ENCODE results near the gene ESYT1.

ESYT1 gene

DNA sequence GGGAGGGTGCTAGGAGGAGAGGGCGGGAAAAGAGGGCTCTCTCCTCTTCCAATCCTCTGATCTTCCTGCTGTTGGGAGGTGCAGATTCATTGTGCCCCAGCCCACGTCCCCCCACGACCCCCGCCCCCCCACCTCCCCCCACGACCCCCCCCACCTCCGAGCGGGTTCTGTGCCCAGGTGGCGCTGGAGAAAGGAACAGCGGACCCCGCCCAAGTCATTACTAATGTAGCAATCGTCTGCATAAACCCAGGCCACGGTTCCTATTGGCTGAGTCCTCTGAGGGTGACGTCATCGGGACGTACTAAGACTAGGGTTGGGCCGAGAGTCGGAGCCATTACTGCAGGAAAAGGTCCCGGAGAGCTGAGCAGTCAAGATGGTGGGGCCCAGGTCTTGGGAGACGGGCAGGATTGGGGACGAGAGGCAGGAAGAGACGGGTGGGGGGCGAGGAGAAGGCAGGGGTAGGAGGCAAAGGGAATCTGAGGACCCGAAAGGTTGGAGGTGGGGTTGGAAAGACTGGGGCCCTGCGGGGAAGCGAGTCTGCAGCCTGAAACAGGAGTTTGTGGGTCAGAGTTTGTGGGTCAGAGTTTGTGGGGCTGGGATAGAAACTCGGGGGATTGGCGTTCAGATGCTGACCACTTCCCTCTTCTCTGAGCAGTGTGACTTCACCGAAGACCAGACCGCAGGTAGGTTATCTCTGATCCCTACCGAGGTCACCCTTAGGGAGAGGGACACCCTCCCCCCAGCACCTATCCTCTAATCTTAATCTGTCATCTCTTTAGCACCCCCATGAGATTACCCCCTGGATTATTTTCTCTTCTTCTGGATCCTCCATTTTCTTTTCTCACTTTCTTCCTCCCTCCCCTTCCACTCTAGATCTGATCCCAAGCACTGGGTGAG, 30.2 kb downstream of the ESYT1 start, which contains the start of gene MYL6:
TSS of gene MYL6 (plus strand) at position 331 of the 897 bp plus-strand sequence. CDS start at position 374, 43 bp downstream.
- FAIRE-seq = no peak

DNA sequence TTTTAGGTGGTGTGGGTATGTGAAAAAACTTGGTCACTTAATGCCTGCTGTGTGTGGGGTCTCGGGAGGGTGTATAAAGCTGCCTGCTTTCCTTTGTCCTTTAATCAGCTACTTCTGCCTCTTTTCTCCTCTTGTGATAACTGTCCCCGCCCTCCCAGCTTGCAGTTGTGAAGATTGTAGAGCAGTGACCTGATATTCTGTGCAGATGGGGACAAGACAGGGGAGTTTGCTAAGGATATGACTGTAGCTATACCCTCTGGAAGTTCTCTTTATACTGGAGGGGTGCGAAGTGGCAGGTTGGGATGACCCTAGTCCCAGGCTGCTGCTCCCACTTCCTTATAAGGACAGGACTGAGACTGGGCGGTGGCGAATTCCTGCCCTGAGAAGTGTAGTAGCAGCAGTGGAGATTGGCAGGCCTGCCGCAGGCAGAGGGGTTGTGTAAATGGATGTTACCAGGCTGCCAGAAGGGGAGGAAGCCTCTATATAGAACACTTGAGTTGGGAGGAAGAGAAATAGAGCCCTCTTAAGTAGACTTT, 30.9 kb downstream of the ESYT1 start:
- FAIRE-seq = no peak

DNA sequence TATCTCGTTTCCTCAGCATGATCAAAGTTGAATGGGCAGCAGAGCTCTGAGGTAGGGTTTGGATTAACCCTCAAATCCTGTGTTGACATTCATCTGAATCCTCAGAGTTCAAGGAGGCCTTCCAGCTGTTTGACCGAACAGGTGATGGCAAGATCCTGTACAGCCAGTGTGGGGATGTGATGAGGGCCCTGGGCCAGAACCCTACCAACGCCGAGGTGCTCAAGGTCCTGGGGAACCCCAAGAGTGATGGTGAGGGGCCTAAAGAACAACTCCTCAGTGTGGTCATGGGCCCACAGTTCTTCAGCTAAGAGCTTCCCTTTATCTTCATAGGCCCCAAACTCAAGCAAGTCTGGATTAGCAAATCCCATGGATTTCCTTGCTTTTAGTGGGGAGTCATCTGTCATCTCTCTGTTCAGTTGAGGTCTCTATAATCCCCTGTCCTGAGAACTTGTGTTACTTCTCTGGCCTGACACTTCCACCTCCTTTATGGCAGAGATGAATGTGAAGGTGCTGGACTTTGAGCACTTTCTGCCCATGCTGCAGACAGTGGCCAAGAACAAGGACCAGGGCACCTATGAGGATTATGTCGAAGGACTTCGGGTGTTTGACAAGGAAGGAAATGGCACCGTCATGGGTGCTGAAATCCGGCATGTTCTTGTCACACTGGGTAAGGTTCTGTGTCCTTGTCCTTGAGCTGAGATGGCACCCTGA, 31.6 kb downstream of the ESYT1 start:
- FAIRE-seq = no peak

DNA sequence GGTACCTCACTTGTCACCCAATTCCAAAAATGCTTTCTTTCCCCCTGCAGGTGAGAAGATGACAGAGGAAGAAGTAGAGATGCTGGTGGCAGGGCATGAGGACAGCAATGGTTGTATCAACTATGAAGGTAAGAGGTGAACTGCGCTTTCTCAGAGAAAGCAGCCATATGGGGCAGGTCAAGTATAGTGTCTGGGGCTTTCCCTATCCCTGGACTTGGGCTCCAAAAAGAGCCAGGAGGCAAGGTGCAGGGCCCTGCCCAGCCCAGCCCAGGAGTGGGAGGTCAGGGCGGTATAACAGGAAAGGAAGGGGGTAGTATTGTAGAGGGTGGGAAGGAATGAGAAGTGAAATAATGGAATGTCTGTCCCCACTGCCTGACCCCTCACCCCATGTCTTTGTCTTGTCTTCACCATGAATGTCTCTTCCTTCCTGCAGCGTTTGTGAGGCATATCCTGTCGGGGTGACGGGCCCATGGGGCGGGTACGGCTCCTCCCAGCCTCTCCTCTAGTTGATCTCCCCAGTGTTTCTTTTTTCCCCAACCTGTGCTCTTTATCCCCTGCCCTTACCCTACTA, 32.2 kb downstream of the ESYT1 start:
- FAIRE-seq = no peak

DNA sequence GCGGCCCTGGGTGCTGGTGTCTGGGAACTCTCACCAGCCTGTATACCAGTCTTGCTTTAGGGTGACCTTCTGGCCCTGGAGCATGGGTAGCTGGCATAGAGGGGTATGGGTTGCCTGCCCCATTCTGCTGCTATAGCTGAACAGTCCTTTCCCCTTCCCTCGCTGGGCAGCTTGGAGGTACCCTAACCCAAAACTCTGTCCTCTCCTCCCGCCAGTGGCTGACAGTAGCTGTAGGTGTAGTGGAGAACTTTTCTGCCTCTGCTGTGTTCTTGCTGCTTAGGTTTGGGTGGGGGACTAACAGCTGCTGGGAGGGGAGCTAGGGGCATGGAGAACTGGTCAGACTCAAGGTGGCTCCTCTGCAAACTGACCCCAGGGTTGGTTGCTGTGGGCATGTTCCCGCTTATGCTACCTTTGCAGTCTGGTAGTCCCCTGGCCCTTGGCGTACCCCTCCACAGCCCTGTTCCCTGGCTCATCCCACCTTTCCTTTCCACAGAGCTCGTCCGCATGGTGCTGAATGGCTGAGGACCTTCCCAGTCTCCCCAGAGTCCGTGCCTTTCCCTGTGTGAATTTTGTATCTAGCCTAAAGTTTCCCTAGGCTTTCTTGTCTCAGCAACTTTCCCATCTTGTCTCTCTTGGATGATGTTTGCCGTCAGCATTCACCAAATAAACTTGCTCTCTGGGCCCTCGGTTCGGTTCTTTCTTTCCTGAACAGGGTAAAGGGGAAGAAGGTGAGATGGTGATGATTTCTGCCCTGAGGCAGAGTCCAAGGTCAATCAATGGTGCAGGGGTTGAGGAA, 33.0 kb downstream of the ESYT1 start:
- FAIRE-seq = no peak

DNA sequence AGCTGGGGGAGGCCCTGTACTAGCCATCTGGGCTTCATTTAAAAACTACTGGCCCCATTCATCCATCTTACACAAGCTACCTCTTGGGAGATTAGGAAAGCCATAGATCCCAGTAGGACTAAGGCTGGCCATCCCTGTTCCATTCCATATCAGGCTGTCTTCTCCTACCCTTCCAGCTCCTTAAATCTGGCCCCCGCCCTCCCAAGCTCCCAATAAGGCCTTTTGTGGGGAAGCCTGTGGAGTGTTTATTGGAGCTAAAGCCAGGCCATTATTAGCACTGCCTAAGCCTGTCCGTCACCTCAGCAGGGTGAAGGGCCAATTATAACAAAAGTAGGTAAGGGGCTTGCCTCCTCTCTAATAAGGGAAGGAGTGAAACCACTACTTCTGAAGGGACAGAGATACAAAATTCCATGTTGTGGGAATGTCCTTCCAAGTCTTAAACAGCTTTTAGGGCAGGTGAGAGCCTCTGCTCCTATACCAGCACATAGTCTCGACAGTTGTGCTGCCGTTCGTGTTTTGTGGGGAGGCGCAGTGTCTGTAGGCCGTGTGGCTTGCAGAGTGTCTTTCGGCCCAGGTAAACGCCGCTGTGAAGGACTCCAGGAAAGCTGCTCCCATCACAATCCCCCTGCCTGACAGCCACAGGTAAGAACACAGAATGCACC, 33.8 kb downstream of the ESYT1 start:
- no peak for FAIRE-seq

DNA sequence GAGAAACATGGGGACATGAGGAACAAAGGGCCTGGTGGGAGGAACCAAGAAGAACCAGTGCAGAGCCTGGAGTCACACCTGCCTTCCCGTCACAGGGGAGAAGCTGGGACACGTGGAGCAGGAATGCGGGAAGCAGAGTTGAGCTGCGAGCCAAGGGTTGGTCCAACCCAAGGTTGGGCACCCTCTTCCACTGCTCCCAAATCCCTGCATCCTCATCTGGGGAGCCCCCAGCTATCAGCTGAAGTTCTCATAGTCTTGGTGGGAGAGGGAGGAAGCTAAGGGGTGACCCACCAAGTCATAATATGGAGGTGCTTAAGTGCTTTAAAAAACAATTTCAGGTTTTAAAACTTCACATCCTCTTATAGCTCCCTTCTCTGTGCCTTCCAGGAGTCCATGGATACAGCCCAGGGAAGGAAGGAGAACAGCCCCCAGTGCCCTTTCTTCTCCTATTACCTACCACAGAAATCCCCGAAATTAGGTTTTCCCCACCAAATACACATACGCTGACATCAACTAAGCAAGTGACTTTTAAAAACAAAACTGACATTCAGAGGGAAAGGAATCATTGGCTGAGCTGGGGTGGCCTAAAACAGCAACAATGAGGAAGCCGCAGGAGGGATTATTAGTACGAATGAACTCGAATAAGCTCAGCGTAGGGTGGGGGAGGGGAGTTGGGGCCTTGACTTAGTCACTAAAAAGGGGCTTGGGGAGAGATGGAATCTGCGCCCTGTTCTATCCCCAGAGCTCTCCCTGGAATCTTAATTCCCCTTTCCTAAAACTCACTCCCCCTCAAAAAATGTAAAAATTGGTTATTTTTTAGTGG, 34.6 kb downstream of the ESYT1 start:
- no peak for FAIRE-seq

DNA sequence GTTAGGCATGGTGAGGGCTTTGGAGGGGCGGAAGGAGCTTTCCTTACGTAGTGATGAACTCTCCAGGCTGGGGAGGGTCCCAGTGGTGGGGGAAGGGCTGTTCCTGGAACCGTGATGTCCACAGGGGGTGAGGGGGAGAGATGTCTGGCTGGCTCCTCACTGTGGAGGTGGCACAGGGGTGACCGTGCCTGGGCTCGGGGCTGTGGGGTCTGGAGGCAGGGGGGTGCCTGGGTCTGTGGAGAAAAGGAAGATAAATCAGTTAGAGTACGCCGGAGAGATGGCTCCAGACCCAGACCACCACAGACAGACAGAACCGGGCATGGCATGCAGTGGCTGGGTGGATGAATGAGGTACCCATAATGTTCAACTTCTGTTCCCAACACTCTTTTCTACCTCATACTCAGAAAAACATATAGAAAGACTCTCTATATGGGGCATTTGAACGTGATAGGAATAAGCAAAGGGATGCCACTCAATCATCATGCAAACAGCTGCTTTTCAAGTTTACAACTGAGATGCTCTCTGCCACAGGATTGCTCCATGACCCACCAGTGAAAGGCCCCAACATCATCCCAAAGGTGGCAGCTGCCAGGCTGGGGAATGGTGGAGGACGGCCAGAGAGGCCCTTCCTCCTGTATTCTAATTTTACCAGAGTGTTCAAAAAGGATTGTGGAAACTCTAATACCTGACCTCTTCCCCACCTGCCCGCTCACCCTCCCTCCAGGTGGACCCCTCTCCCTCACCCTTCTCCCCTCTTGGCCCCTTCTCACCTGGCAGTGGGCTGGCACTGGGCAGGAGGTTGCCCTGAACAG, 35.7 kb downstream of the ESYT1 start:
- no peak for FAIRE-seq

DNA sequence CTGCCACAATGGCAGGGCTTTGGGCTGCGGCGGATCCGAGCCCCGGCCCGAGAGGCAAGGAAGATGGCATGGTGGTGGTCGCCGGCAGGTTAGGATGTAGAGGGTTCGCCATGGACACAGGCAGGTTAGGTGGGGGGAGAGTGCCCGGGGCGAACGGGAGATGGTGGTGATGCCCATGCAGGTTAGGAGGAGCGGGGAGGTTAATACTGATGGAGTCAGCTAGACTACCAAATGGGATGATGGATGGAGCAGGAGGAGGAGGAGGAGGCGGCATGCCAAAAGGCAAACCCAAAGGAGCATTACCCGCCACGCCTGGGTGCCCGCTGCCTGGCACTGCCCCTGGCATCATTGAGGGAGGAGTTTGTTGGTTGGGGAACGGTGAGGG, 36.3 kb downstream of the ESYT1 start:
- FAIRE-seq = no peak

DNA sequence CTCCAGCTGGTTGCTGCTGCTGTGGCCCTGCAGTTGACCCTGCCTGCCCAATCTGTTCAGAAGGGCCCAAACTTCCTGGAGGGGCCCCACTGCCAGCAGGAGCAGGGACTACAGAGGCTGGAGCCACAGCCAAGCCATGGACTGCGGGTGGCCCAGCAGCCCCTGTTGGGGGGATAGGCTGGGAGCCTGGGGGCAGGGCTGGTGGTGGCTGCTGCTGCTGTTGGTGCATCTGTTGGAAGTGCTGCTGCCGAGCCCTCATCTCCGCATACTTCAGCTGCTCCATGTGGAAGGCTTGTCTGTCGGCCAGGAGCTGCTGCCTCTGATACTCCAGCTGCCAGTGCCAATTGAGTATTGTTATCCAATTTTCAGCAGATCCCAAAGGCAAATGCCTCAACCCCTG, 37.3 kb downstream of the ESYT1 start:
- no peak for FAIRE-seq

DNA sequence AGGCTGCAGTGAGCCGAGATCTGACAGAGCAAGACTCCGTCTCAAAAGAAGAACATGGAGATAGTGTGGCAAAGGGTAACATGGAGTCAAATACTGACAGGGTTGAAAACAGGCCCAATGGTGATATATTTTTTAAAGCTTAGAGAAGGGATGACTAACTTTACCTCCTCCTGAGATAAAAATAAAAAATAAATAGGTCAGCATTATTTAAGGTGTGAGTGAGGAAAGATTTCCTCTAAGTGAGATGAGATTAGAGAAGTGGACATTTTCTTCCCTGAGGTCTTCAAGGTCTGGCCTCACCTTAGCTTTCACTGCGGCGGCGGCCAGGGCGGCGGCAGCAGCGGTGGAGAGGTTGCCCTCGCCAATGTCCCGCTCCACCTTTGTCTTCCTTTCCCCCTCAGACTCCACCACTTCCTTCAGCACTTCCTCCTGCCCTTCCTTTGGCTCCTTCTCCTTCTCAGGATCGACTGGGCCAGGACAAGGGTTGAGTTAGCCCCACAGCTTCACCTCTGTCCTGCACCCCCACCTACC, 41.2 kb downstream of the ESYT1 start:
- FAIRE-seq = no peak

DNA sequence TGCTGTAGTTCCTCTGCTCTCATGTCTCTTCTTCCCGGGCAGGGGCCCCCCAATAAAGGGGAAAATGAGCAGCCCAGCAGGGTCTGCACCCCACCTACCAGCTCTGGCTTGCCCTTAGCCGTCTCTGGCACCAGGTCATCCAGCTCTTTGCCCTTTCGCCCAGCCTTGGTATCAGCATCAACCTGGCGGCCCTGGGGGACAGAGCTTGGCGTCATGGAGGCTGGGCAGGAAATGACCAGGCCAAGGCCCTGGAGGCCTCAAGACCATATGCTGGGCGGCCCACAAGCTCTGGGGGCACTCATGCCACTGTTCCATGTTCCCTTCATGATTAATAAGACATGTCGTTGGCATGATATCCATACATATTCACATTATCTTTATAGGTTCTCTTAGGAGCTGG, 44.8 kb downstream of the ESYT1 start:
- FAIRE-seq = no peak

DNA sequence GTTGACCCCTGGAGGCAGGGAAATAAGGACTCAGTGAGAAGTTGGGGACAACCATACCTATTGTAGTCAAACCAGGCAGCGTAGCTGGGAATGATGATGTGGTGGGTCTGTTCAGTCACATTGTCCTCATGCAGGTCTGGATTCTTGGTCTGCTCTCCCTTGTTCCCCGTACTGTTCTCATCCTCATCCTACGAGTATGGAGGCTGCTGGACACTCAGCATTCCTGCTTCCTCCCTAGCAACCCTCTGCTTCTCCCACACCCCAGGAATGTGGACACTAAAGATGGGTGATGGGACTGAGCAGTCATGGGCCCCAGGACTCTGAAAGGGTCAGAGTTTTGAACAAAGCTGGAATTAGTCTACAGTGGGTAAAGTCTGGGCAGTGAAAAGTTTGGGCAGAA, 50.3 kb downstream of the ESYT1 start:
- no peak for FAIRE-seq

DNA sequence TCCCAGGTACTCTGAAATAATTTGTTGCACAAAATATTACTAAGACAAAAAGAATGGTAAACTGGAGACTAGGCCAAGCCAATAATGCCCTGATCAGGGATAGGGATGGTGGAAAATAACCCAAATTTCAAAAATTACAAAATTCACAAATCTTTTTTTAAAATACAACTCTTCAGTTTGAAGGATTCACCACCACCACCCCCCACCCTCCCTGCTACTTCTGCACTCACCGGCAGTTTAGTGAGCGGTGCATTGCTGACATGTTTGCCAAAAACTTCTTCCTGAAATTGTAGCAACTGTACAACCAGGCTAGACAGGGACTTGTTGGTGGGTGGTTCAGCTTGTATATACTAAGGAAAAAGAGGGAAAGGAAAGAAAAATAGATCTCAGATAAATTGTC, 58.9 kb downstream of the ESYT1 start:
- no peak for FAIRE-seq

DNA sequence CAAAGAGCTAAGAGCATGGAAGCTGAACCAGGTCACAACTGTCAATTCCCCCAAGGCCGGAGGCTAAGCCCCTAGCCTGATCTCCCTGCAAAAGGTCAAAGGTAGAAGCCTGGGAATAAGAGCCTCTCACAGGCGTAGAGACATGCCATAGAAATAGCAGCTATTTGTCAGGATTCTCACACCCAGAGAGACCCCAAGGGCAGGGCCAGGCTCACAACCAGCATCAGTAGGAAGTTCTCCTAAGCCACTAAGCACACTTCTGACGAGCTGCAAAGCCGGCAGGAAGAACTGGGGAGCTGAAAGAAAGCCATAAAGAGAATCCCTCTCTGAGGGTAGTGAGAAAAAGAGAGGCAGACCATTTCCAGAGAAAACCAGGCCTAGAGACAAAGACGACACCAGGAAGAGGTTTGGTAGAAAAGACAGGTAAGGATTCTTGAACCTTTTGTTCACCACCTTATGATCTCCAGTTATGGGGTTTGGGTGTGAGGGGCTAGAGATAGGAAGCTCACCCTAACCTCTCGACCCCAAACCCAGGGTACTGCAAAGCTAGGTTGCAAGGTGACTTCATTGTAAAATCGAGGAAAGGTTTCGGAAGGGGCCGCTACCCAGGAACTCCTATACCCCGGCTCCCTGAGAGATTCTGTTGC, 60.2 kb downstream of the ESYT1 start:
- FAIRE-seq = no peak

DNA sequence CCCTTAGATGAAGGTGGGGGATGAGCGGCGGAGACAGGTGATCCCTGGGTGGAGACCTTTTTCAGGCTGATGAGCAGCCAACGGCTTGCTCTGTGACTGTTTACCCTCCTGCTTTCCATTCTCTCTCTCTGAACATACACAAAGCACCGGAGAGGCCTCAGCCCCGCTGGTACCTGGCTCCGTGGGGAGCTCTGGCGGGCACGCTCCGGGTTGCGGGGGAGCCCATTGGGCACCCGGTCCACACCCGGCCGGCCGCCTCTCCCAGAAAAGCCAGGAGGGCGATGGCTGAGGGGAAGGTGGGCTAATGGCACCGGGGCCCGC, 60.7 kb downstream of the ESYT1 start:
- no peak for FAIRE-seq

DNA sequence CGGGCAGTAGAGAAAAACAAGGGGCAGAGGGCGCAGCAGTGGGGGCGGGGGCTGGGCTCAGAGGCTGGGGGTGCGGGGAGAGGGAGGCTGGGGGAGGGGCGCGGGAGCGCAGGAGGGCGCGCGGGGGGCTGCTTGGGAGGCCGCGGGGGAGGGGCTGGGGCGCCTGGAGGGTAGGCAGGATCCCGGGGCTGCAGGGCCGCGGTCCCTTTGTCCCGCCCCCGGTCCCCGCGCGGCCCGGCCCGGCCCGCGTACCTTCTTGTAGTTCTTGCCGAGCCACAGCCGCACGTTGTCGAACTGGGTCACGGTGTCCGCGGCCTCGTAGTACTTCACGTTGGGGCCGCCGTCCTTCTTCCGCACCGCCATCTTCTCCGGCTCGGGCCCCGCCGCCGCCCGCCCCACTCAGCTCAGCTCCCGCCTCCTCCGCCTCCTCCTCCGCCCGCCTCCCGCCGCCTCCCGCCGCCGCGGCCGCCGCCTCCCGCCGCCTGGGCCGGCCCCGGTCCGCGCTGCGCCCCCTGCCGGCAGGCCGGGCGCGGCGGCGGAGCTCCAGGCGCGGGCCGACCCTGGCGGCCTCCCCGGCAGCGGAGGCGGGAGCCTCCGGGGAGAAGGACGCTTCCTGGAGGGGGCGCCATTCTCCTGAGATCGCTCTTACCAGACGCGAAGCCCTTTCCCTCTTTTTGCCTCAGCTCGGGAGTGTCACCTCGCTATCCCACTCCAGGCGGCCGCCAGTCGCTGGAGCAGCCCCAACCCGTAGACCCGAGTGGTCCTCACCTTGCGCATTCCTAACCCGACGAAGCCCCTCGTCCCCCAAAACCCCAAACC, 61.2 kb downstream of the ESYT1 start, which contains the start of gene SMARCC2:
TSS of gene SMARCC2 (minus strand) at position 385 of the 819 bp plus-strand sequence. CDS start at position 363, 22 bp downstream.
- FAIRE-seq = no peak

DNA sequence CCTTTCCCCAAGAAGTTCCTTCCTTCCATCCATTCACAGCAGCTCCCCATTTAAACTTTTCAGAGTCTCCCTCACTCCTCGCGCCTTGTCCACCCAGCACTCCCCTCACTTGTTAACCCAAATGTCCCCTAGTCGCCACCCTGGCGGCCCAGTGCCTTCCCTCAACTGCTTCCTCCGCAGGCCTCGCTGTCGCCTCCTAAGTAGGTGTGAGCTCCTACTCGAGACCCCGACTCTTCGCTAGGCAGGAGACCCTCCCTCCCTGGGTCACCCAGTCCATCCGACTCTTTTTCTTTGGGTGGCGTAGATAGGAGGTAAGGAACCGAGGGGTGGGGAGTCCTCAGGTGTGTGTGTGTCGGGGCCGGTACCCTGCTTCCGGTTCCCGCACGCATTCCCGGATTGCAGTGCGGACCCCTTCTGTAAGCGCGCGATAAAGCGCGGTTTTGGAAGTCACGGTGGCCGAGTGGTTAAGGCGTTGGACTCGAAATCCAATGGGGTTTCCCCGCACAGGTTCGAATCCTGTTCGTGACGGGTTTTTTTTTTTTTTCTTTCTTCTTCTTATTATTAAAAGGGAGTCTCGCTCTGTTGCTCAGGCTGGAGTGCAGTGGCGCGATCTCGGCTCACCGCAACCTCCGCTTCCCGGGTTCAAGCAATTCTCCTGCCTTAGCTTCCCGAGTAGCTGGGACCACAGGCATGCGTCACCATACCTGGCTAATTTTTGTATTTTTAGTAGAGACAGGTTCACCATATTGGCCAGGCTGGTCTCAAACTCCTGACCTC, 62.0 kb downstream of the ESYT1 start:
- no peak for FAIRE-seq
